C4-2B (cell line): Measurements from ENCODE around the gene CERS1.
A peak's percentile ranks its signal among the peaks of the same experiment; 100 is the strongest.

ENCODE experiments used
- CTCF ChIP-seq: fragments of 450-650 bp; conservative IDR thresholded peaks from 2 replicates; pipeline ENCODE4 v1.5.1; 2017; ENCODE audit warnings: mild to moderate bottlenecking
- ZFX ChIP-seq: fragments of 450-650 bp; IDR thresholded peaks from 2 replicates; pipeline ENCODE4 v1.6.1; 2017

GRCh38 chr19:18919086-18919899 lies 23.3 kb upstream of the CERS1 start, which contains the start of the genes COPE and DDX49:
- TF ChIP-seq CTCF = no peak
- peak; percentile 49; the same call in 1 of the 2 replicates for TF ChIP-seq ZFX
